HepG2 (cell line): Measurements from ENCODE around the gene ASTE1. TPM values are rescaled to one million over a fixed set of nuclear protein-coding genes. Genes with fewer than 3 reads are reported as not detected.
"Not testable (repeated sequence)": the region's sequence is repeated elsewhere in the genome, so short reads cannot be mapped to it uniquely, and the experiment has no call there.

ENCODE experiments used
- ATAC-seq: fragments of 200-7000 bp; cut with Tn5 transposase; 3 replicates; pipeline ENCODE4 v1.9.1; 2020; ENCODE audit warnings: mild to moderate bottlenecking, moderate library complexity
- BruUV-seq: library from RNA; stranded (reverse); fragments of 400-500 nt; replicated peaks from 2 replicates; lab custom pipeline; 2021; lab: Mats Ljungman, UMichigan
- CTCF ChIA-PET: fragments of 300-600 bp; formaldehyde crosslinking; extraction: SDS; loops from one replicate; lab custom pipeline; 2021; ENCODE audit warnings: low total read pairs, inconsistent platforms, low intra/inter-chr PET ratio; lab: Yijun Ruan, JAX
- POLR2A ChIA-PET: fragments of 350-600 bp; sonication (Branson Sonifier 250); formaldehyde crosslinking; loops from one replicate; lab custom pipeline; 2020; ENCODE audit warnings: antibody characterized with exemption, inconsistent platforms; lab: Yijun Ruan, JAX
- DNase-seq: peaks from one replicate; pipeline ENCODE4 v3.0.0-alpha.2; 2015; ENCODE audit warnings: low spot score
- FAIRE-seq: peaks from 3 replicates; lab custom pipeline; 2011; peaks lifted over from hg19 to GRCh38; lab: Jason Lieb, UNC
- H2AFZ ChIP-seq: one replicate; pipeline ENCODE4 v1.6.1; 2011; ENCODE audit warnings: low read length, inconsistent platforms
- H3K27ac ChIP-seq: fragments of 300-600 bp; 3 replicates; pipeline ENCODE4 v1.8.0; 2011; ENCODE audit warnings: mixed run types, mild to moderate bottlenecking, mixed read lengths, low read length, inconsistent platforms; ENCODE audit not compliant: insufficient read depth; ENCODE audit errors: extremely low read length
- H3K27me3 ChIP-seq, 2 experiments: fragments of 200-600 bp in 1 of 2; 2 replicates in 1 of 2; 3 replicates in 1 of 2; pipeline versions ENCODE4 v1.6.0 to v1.8.0; 2011; ENCODE audit warnings: low read length in 2 of 2, mild to moderate bottlenecking in 2 of 2, moderate library complexity in 2 of 2, inconsistent platforms in 1 of 2; ENCODE audit not compliant: insufficient read depth in 2 of 2, control insufficient read depth in 1 of 2
- H3K36me3 ChIP-seq, 2 experiments: fragments of 200-600 bp in 1 of 2; replicated peaks in 1 of 2; 2 replicates in 1 of 2; 3 replicates in 1 of 2; pipeline versions ENCODE4 v1.5.1 to v1.8.0; 2011; ENCODE audit warnings: low read length in 2 of 2, inconsistent platforms in 1 of 2; ENCODE audit not compliant: insufficient read depth in 2 of 2, control insufficient read depth in 1 of 2
- H3K4me1 ChIP-seq: 2 replicates; pipeline ENCODE4 v1.5.1; 2012; ENCODE audit warnings: low read length, inconsistent platforms; ENCODE audit not compliant: insufficient read depth
- H3K4me2 ChIP-seq: 2 replicates; pipeline ENCODE4 v1.6.0; 2011; ENCODE audit warnings: low read depth, low read length, inconsistent platforms
- H3K4me3 ChIP-seq, 3 experiments: fragments of 200-600 bp in 1 of 3; sonication (generic), shearing (Covaris generic) in 1 of 3; replicated peaks in 1 of 3; 2 replicates each; pipeline ENCODE4 v1.5.1; 2011 to 2016; ENCODE audit warnings: low read length in 3 of 3, inconsistent platforms in 2 of 3, low read depth in 2 of 3, mild to moderate bottlenecking in 2 of 3, control low read depth in 1 of 3, mixed read lengths in 1 of 3; ENCODE audit not compliant: insufficient read depth in 1 of 3
- H3K79me2 ChIP-seq: one replicate; pipeline ENCODE4 v1.6.1; 2011; ENCODE audit warnings: low read length, inconsistent platforms; ENCODE audit not compliant: insufficient read depth
- H3K9ac ChIP-seq: 2 replicates; pipeline ENCODE4 v1.6.0; 2011; ENCODE audit warnings: mild to moderate bottlenecking, low read depth, low read length, inconsistent platforms; ENCODE audit not compliant: insufficient read depth
- H3K9me3 ChIP-seq: 2 replicates; pipeline ENCODE4 v1.5.1; 2012; ENCODE audit warnings: mild to moderate bottlenecking, low read length
- H4K20me1 ChIP-seq: 2 replicates; pipeline ENCODE4 v1.6.0; 2011; ENCODE audit warnings: inconsistent platforms, mild to moderate bottlenecking, low read length, moderate library complexity; ENCODE audit not compliant: insufficient read depth
- ARNTL ChIP-seq: sonication (generic); formaldehyde crosslinking; IDR thresholded peaks from 2 replicates; pipeline ENCODE4 v1.4.0; 2020; ENCODE audit warnings: mild to moderate bottlenecking, missing genetic modification reagents
- ZNF431 ChIP-seq: sonication (generic); formaldehyde crosslinking; IDR thresholded peaks from 2 replicates; pipeline ENCODE4 v1.9.0; 2022; ENCODE audit warnings: missing genetic modification reagents, low read depth, mild to moderate bottlenecking, borderline replicate concordance
- ZNF503 ChIP-seq: sonication (generic); formaldehyde crosslinking; IDR thresholded peaks from 2 replicates; pipeline ENCODE4 v1.4.0; 2020; ENCODE audit warnings: missing genetic modification reagents
- WGBS: methylation state at CpG from one replicate; pipeline ENCODE4 v1.1.6; 2017; ENCODE audit warnings: low lambda C conversion rate; 5-methylcytosine and 5-hydroxymethylcytosine counted together
- in situ Hi-C: cut with HindIII; loops from 2 replicates; pipeline ENCODE4 v1.10.0; 2017; ENCODE audit warnings: low pct_unique_long_range_greater_than_20kb; ENCODE audit not compliant: extremely low pct_ligation_motif_present
- intact Hi-C: fragments of 100-400 bp; cut with micrococcal nuclease; formaldehyde crosslinking; loops from one replicate; pipeline ENCODE4 v1.10.0; 2022; ENCODE audit not compliant: unreplicated experiment
- polyA plus RNA-seq, 8 experiments: library from polyadenylated mRNA; depleted of rRNA in 3 of 8; stranded (reverse) in 7 of 8; unstranded in 1 of 8; fragments of >200 nt; fragmentation: Illumina TruSeq in 4 of 8; extraction: Trizol in 4 of 8; gene quantifications; 2 replicates each; pipeline versions ENCODE4 v1.2.1 to v1.2.3, GENCODE V29; 2011 to 2016; ENCODE audit warnings: low read depth in 4 of 8, missing spikeins in 1 of 8, mixed read lengths in 1 of 8; ENCODE audit not compliant: insufficient read depth in 1 of 8
- total RNA-seq, 5 experiments: library from RNA; depleted of rRNA; stranded (reverse); fragments of >200 nt; fragmentation: Illumina TruSeq; extraction: Trizol; gene quantifications; 2 replicates each; pipeline ENCODE4 v1.2.3, GENCODE V29; 2016; ENCODE audit warnings: low read depth in 1 of 5

ASTE1 gene
- total and polyA plus RNA-seq, 2 of the 13 experiments (the other 11 are each of a cell fraction or from before 2014, with no cell fraction given) = 4.0 to 7.9 TPM

DNA sequence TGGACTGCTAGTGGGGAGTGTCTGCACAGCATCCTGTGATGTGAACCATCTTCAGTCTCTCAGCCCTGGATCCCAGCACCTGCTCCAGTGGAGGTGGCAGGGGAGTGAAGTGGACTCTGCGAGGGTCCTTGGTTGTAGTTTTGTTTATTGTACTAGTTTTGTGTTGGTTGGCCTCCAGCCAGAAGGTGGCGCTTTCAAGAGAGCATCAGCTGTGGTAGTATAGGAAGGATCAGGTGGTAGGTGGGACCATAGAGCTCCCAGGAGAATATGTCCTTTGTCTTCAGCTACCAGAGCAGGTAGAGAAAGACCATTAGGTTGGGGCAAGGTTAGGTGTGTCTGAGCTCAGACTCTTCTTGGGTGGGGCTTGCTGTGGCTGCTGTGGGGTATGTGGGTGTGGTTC, 21.0 kb upstream of the ASTE1 start (continued):
- no peak for TF ChIP-seq ZNF503 (CRISPR knock-in tag)
- no peak for TF ChIP-seq ARNTL (CRISPR knock-in tag)
- no peak for TF ChIP-seq ZNF431

DNA sequence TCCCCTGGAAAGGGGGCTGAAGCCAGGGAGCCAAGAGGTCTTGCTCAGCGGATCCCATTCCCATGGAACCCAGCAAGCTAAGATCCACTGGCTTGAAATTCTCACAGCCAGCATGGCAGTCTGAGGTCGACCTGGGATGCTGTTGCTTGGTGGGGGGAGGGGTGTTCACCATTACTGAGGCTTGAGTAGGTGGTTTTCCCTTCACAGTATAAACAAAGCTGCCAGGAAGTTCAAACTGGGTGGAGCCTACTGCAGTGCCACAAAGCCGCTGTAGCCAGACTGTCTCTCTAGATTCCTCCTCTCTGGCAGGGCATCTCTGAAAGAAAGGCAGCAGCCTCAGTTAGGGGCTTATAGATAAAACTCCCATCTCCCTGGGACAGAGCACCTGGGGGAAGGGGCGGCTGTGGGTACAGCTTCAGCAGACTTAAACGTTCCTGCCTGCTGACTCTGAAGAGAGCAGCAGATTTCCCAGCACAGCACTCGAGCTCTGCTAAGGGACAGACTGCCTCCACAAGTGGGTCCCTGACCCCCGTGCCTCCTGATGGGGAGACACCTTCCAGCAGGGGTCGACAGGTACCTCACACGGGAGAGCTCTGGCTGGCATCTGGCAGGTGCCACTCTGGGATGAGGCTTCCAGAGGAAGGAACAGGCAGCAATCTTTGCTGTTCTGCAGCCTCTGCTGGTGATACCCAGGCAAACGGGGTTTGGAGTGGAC, 15.8 kb upstream of the ASTE1 start:
- H3K79me2 ChIP-seq, H4K20me1 ChIP-seq, H3K4me2 ChIP-seq, intact Hi-C loops, H3K27me3 ChIP-seq, H3K9ac ChIP-seq, H3K36me3 ChIP-seq, DNase-seq, H2AFZ ChIP-seq, CTCF ChIA-PET, BruUV-seq, H3K9me3 ChIP-seq, FAIRE-seq, H3K27ac ChIP-seq, H3K4me3 ChIP-seq, H3K4me1 ChIP-seq, ATAC-seq: not testable (repeated sequence)
- POLR2A ChIA-PET = interaction anchor here (0.6 kb wide), 1 partner anchor 402 kb away, joined by 5 read pairs; no protein-coding TSS in a partner anchor
- in situ Hi-C loops = loop anchor here (25.0 kb wide), 2 partner anchors 445 to 970 kb away; no protein-coding TSS in a partner anchor
- WGBS = 55% methylated on average over 5 of the region's 10 CpGs
